SU-DHL-6 (cell line): ENCODE results near the gene CDC25B.

Source experiments
- H2AFZ ChIP-seq: fragments of 200-600 bp; sonication (generic); 2 replicates; pipeline ENCODE4 v1.6.1; 2014; ENCODE audit warnings: low read depth, mild to moderate bottlenecking, moderate library complexity, mixed read lengths, antibody characterized with exemption, low read length; ENCODE audit not compliant: severe bottlenecking
- H3F3A ChIP-seq: fragments of 200-600 bp; shearing (Covaris generic); 2 replicates; pipeline ENCODE4 v1.6.0; 2016; ENCODE audit warnings: antibody characterized with exemption, mild to moderate bottlenecking; ENCODE audit not compliant: insufficient read depth
- H3K27ac ChIP-seq: fragments of 200-600 bp; sonication (generic); 2 replicates; pipeline ENCODE4 v1.5.1; 2016; ENCODE audit warnings: low read depth, mild to moderate bottlenecking, low read length, moderate library complexity, mixed read lengths
- H3K27me3 ChIP-seq: fragments of 200-600 bp; sonication (generic), shearing (Covaris generic); 2 replicates; pipeline ENCODE4 v1.6.0; 2014; ENCODE audit warnings: mild to moderate bottlenecking, low read length
- H3K36me3 ChIP-seq: fragments of 200-600 bp; sonication (generic); 2 replicates; pipeline ENCODE4 v1.6.1; 2014; ENCODE audit warnings: mild to moderate bottlenecking, low read length, mixed read lengths
- H3K4me2 ChIP-seq: fragments of 300-600, 200-600 bp; shearing (Covaris generic), sonication (generic); 2 replicates; pipeline ENCODE4 v1.6.0; 2014; ENCODE audit warnings: low read length, low read depth, mild to moderate bottlenecking; ENCODE audit not compliant: poor library complexity, severe bottlenecking
- H3K4me3 ChIP-seq: fragments of 200-600 bp; sonication (generic); 2 replicates; pipeline ENCODE4 v1.5.1; 2014; ENCODE audit warnings: antibody characterized with exemption, low read length, mild to moderate bottlenecking, mixed read lengths; ENCODE audit not compliant: insufficient read depth, poor library complexity, severe bottlenecking
- H3K79me2 ChIP-seq: fragments of 200-600 bp; sonication (generic); 2 replicates; pipeline ENCODE4 v1.6.1; 2014; ENCODE audit warnings: mild to moderate bottlenecking, low read length, moderate library complexity; ENCODE audit not compliant: insufficient read depth
- H3K9ac ChIP-seq: fragments of 200-600 bp; sonication (generic); 2 replicates; pipeline ENCODE4 v1.7.0; 2014; ENCODE audit warnings: mild to moderate bottlenecking, low read length
- H3K9me2 ChIP-seq: fragments of 200-600 bp; sonication (generic); replicated peaks from 2 replicates; pipeline ENCODE4 v1.6.1; 2014; ENCODE audit warnings: low read length; ENCODE audit not compliant: insufficient read depth
- H3K9me3 ChIP-seq: fragments of 200-600 bp; sonication (generic); 2 replicates; pipeline ENCODE4 v1.6.1; 2014; ENCODE audit warnings: low read length, mixed read lengths; ENCODE audit not compliant: insufficient read depth
- H4K20me1 ChIP-seq: fragments of 200-600 bp; sonication (generic); 2 replicates; pipeline ENCODE4 v1.6.1; 2014; ENCODE audit warnings: low read depth, mild to moderate bottlenecking, antibody characterized with exemption, low read length, moderate library complexity, mixed read lengths
- EZH2phosphoT487 ChIP-seq: fragments of 200-600 bp; sonication (generic), shearing (Covaris generic); conservative IDR thresholded peaks from 2 replicates; pipeline ENCODE4 v1.6.1; 2018; ENCODE audit warnings: mild to moderate bottlenecking, antibody characterized with exemption, low read length, moderate library complexity, mixed read lengths
- TF ChIP-seq, protein P1 (sequence below): fragments of 200-600 bp; sonication (generic); IDR thresholded peaks from one replicate; pipeline ENCODE4 v1.5.1; 2017; ENCODE audit warnings: antibody characterized with exemption, mild to moderate bottlenecking, low read length, moderate library complexity; ENCODE audit not compliant: insufficient read depth, poor library complexity, severe bottlenecking

CDC25B gene

GRCh38 chr20:3777381-3777715, 18.8 kb upstream of the CDC25B start:
- Histone ChIP-seq H3K4me2 (peak overlapping the region; percentile 15), H3K9ac (no peak overlapping the region), H4K20me1 (no peaks in the 10 kb centered on the region), H3K9me3 (no peaks in the 10 kb centered on the region), H2AFZ (peak overlapping the region; percentile 0), H3K27me3 (no peaks in the 10 kb centered on the region), H3K36me3 (no peaks in the 10 kb centered on the region), H3F3A (peaks cover 3% of the 10 kb centered on the region; the same call in 1 of the 2 replicates), H3K9me2 (no peaks in the 10 kb centered on the region), H3K27ac (no peak overlapping the region), H3K4me3 (no peak overlapping the region), H3K79me2 (no peaks in the 10 kb centered on the region)
- no peak for TF ChIP-seq EZH2phosphoT487
- TF ChIP-seq, protein P1, sequence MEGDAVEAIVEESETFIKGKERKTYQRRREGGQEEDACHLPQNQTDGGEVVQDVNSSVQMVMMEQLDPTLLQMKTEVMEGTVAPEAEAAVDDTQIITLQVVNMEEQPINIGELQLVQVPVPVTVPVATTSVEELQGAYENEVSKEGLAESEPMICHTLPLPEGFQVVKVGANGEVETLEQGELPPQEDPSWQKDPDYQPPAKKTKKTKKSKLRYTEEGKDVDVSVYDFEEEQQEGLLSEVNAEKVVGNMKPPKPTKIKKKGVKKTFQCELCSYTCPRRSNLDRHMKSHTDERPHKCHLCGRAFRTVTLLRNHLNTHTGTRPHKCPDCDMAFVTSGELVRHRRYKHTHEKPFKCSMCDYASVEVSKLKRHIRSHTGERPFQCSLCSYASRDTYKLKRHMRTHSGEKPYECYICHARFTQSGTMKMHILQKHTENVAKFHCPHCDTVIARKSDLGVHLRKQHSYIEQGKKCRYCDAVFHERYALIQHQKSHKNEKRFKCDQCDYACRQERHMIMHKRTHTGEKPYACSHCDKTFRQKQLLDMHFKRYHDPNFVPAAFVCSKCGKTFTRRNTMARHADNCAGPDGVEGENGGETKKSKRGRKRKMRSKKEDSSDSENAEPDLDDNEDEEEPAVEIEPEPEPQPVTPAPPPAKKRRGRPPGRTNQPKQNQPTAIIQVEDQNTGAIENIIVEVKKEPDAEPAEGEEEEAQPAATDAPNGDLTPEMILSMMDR, result no peak

DNA sequence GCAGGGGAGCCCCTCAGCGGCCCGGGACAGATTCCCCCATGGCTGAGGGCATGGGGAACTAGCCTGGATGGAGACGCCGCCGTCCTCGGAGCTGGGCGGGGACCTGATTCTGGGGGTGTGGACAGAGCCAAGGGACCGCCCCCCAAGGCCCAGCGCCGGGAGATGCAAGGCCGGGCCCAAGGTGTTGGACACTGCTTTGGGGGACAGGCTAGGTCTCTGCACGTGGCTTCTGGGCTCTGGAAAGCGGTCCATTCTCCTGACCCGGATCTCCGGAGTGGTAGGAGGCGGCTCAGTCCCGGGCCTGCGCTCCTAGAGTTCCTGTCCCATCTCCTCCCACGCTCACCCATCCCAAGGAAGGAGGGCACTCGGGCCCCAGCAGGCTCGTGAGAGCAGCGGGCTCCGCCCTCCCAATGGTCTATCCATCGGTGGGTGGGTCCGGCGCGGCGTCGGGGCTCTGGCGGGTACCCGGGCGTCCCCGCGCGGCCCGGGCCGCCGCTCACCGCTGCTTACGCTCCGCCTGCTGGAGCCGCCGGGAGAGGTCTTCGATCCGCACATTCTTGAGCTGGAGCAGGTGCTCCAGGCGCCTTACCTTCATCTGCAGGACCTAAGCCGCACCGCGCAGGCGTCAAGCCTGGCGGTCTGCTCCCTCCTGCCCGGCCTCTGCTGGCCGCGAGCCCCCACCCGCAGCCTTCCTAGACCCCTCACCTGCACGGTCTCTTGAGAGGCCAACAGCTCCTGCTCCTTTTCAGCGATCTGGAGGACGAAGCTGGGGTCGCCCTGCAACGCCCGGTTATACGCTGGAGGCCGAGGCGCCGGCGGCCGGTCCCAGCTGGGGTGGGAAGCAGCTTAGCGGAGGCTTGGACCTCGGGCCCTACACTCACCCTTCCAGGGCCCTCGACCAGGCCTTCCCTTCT, 18.1 kb upstream of the CDC25B start:
- no peaks in the 10 kb centered on the region for H3K27me3 ChIP-seq
- peak overlapping the region; percentile 15 for H3K4me2 ChIP-seq
- H4K20me1 ChIP-seq, result no peaks in the 10 kb centered on the region
- no peak overlapping the region for H3K27ac ChIP-seq
- H3F3A ChIP-seq, result peaks cover 6% of the 10 kb centered on the region; the same call in 1 of the 2 replicates
- no peaks in the 10 kb centered on the region for H3K36me3 ChIP-seq
- H3K9me3 ChIP-seq, result no peaks in the 10 kb centered on the region
- no peak overlapping the region for H3K9ac ChIP-seq
- no peaks in the 10 kb centered on the region for H3K79me2 ChIP-seq
- peak overlapping the region; percentile 0 for H2AFZ ChIP-seq
- no peaks in the 10 kb centered on the region for H3K9me2 ChIP-seq
- H3K4me3 ChIP-seq, result no peak overlapping the region
- TF ChIP-seq, protein P1, result no peak
- TF ChIP-seq EZH2phosphoT487, result no peak

- Histone ChIP-seq H3K79me2 (no peaks in the 10 kb centered on the region), H3F3A (peaks cover 6% of the 10 kb centered on the region; the same call in 1 of the 2 replicates), H3K27ac (no peak overlapping the region), H3K36me3 (no peaks in the 10 kb centered on the region), H3K27me3 (no peaks in the 10 kb centered on the region), H3K4me2 (no peak overlapping the region), H3K9me3 (no peaks in the 10 kb centered on the region), H3K9me2 (no peaks in the 10 kb centered on the region), H4K20me1 (no peaks in the 10 kb centered on the region), H3K4me3 (no peak overlapping the region), H3K9ac (no peak overlapping the region), H2AFZ (no peak overlapping the region)
- TF ChIP-seq, protein P1, result no peak
- TF ChIP-seq EZH2phosphoT487, result no peak
Measured at GRCh38 chr20:3778976-3779375, 17.1 kb upstream of the CDC25B start.
